Nucleus accumbens (tissue), 56 donors: Measurements from ENCODE around the gene MFAP5.

Source experiments
- DNase-seq, 56 donors: peaks; one replicate each; lab custom pipeline; 2025; lab: John Stamatoyannopoulos, UW

The MFAP5 gene, protein sequence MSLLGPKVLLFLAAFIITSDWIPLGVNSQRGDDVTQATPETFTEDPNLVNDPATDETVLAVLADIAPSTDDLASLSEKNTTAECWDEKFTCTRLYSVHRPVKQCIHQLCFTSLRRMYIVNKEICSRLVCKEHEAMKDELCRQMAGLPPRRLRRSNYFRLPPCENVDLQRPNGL

DNA sequence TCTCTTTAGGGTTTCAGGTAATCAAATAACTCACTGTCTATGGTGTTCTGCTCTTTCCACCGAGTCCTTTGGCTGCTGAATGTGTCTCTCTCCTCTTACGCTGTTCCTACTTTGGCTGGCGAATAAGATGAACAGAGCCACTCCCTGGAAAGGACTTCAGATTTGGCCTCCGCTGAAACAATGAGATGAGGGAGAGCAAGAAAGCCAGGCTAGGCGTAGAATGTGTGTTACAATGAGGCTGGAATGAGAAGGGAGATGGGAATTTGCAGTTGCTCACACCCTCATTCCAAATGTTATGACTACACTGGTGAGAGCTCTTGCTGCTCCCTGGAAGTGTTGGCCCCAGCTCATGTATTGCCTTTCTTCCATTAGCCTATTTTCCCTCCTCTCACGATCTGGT is at the start of gene MFAP5:
Gene MFAP5, minus strand, starts transcription at position 234 of the 400 bp plus-strand sequence. CDS start 722 bp downstream, outside the sequence.
- DNase-seq, result no peak

DNA sequence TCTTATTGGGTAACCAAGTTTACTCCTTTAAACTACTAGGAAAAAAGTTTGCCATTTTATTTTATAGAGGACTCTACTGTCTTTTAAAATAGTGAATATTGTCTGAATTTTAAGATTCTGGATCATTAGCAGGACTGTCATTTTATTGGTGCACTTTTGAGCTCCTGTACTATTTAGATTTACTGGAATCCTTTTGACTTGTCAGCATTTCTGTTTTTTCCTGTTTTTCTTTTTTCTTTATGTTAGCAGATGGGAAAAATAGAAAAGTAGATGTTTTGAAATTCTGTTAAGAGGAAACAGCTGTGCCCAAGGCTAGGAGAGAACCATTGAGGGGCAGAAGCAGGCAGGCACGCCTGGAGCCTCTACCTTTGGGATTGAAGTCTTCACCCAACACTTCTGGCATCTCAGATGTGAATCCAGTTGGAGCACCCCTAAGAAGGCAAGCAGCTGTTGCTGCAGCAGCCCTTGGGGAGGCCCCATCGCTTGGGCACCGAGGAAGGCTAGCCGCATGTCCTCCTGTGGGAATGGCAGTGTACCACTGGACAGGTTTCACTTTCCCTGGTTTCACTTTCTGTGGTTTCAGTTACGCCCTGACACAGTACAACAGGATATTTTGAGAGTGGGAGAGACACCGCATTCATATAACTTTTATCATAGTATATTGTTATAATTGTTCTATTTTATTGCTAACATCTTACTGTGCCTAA is 46.7 kb upstream of the MFAP5 start:
- peak in 1 of 56 donors; percentile 23 for DNase-seq

DNA sequence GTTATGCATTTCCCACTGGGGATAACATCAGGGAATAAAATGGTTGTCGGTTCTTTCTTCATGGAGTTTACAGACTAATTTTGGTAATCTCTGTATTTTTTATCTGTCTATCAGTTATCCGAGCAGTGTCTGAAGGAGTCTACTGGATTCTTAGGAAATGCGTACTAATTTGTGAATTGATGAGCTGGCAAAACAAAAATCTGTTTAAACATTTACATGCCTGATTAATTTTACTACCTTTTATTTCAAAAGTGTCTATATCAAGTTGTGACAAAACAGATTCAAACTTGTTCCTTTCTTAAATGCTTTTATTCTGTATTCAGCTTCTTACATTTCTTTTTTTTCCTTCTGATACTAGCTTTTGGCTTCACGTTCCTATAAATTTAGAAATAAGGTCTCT is 39.5 kb upstream of the MFAP5 start:
- DNase-seq, result no peak

DNA sequence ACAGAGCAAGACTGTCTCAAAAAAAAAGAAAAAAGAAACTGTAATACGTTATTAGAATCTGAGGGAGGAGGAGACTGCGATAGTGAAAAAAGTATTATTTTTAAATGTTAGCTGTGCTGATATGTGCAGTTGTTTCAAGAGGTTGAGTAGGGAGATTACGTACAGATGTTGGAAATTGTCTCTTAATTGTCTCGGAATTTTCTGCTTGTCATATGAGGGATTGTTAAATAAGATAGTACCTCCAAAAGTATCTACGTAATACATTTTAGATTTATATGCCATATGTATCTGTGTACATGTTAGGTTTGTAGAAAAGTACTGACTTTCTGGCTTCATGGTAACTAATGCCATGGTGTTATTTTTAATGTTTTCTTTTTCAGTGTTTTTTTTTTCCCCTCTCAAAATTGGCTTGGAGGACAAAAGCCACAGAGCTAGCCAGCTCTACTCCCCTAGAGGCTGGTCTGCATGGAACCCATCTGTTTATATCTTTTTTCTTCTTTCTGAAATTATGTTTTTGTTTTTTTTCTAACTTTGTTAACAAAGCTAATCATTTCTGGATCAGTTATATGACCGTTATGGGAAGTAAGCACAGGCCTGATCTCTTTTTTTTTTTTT is 38.5 kb upstream of the MFAP5 start:
- no peak for DNase-seq

DNA sequence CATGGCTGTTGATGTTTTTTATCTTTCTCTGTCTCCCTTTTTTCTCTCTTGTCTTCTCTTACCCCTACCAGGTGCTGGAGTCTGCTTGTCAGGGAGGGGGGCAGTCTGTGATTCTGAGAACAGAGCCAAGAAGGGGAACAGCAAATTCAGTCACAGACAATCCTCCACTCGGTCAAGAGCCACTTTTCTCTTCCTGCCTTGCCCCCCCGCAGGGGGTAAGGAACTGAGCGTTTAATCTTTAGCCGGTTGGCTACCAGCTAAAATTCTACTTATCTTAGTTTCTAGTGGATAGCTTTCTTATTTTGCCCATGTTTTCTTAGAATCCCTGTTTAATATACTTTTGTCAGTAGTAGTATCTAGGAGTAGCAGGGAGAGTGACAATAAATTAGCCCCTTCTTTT is 37.1 kb upstream of the MFAP5 start:
- DNase-seq, result peak in 2 of 56 donors; percentile 6

DNA sequence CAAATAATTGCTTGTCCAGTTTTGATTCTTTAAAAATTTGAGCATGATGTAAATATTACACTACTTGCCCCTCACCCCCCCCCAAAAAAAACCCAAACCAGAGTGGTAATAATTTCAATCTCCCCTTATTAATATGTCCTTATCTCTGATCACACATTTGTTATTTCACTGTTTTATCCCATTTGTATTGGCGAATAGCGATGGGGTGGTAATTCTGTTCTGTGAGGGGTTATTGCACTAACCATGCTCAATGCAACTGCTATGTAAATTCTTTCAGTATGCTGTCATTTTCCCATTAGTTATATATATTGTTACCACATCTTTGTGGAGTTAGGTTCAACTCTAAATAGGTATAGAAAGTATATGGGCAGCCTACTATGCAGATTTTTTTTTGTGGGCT is 36.3 kb upstream of the MFAP5 start:
- no peak for DNase-seq

DNA sequence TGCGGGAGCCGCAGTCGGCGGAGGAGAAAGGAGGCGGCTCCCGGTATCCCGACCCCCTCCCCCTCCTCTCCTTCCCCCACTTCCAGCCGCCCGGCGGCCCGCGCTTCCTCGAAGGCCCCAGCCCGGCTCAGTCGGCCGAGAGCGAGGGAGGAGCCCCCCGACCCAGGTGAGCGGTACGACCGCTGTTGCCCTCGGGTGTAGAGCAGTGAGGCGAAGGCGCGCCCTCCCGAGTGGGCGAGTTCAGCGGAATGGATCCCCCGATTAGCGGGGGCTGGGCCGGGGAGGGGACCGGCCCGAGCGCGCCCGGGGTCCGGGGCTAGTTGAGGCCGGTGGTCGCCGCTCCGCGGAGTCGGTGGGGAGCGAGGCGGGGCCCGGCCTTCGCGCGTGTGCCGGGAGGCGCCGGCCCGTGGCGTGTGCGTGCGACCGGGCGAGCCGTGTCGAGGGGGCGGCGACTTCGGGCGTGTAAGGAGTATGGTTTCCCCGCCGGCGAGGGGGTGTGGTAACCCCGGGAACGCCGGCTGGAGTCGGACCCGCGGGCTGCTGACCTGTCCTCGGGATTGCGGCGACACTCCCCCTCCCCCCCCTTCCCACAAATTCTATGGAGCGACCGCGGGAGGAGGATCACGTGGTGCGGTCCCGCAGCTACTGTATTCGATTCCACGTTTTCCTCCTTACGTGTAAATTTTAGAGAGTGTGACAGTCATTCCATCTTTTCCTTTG is 35.7 kb upstream of the MFAP5 start:
- peak in 40 of 56 donors; percentile 10 to 72 (median 40) for DNase-seq

DNA sequence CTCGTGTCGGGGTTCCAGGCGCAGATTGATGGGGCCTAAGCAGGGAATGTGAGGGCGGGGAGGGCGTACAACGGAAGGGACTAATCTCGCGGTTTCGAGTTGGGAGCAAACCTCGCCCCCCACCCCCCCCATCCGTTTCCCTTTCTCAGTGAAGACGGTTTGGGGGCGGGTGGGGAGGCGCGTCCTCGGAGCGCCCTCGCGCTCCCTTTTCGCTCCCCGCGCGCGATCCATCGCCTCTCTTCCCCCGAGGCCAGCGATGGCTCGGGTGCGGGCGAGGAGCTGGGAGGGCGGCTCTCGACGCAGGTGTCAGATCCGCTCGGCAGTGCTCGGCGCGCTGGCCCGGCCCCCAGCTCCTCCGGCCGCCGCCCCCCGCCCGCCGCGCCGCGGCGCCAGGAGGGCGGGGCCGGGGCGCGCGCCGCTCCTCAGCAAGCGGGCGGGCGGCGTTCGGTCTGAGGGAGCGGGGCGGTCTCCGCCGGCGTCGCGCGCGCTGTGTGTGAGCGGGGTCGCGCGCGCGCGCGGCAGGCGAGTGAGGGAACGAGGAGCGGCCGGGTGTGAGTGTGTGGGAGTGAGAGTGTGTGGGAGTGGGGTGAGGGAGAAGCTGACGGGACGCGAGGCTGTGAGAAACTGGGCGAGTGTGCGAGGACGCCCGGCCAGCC is 35.0 kb upstream of the MFAP5 start, which contains the start of gene RIMKLB:
Gene RIMKLB, plus strand, starts transcription at position 516 of the 656 bp plus-strand sequence. CDS start 15,876 bp downstream, outside the sequence.
- peak in 54 of 56 donors; percentile 26 to 87 (median 70) for DNase-seq

DNA sequence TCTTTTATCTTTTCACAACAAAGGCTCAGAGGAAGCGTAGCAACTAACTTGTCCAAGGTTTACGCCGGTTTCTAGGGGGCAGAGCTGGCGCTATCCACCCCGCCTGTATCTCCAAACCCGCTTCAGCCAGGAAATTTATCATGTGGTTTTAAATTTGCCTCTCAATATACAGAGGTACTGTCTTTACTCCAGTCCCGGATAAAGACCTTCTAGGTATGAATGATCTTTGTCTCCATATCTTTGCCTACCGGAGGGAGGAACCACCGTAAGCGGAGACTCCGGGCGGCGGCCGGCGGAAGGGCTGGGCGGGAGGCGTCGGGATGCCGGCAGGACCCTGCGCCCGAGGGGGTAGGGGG is 34.5 kb upstream of the MFAP5 start:
- DNase-seq, result peak in 7 of 56 donors; percentile 32 to 68 (median 46)

DNA sequence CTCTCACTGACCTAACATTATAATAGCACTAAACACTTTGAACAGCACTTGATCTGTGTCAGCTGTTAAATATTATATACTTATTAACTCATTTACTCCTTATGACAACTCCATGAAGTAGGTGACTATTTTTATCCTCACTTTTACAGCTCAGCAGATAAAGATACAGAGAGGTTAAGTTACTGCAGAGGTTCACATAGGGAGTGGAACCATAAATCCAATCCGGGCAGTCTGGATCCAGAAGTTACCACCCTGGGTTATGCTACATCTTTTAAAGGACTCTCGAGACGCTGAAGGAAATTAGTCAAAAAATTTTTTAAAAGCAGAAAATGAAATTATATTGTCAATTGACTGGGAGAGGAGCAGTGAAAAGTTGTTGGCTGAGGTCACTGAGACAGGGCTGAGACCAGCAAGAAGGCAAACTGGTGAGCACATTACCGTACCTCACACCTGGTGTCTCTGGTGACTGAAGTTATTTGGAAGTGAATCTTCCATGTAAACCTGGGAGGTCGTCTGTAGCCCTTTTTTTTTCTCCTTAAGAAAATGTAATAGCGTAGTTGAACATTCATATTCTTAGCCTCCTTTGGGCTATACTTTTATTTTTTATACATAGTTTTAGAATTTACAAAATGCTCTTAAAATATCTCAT is 33.9 kb upstream of the MFAP5 start:
- DNase-seq, result no peak

DNA sequence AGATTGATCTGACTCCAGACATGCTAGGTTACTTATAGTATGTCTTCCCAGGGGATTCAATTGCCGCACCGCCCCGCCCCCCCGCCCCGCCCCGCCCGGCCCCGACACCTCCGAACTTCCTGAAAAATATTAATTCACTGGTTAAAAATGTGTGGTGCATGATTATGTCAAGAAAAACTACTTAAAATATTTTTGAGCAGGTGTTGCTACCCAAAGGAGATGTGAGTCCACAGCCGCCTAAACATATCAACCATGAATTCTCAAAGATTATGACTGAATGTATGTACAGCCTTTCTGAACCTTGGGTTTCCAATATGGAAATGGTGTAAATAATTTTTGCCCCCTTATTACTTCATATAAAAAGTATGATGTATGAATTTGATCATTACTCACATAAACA is 32.5 kb upstream of the MFAP5 start:
- DNase-seq, result no peak

DNA sequence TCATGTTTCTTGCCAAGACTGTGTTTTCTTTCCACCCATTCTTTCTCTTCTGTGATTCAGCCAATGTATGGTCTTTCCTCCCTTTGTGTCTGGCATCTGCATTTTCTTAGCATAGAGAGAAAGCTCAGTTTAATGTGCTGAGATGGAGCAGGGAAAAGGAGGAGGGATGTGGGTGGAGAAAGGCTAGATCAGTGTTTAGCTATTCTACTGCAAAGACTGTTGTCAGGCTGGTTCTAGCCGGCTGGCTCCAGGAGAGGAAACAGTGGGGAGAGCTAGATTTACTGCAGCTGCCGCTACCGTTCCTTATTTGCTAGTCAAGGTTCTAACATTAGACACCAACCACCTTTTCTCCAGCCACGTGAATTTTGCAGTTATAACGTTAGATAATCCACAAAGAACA is 29.9 kb upstream of the MFAP5 start:
- DNase-seq, result peak in 44 of 56 donors; percentile 5 to 84 (median 52)

DNA sequence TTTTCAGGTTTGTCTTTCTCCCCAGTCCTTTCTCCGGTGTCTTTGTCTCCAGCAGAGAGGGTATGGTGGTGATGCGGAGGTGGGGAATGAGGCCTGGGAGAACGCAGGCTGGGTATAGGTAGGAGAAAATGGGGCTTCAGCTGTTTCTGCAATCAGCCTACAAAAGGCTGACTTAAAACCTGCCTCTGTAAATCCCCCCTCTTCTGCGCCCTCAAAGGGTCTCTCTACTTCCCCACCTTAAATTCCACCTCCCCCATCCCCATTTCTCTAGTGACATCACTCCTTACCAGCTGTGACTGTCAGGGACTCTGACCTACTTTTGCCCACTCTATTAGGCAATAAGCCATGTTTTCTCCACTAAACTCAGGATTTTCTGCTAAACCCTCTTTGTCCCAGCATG is 27.1 kb upstream of the MFAP5 start:
- no peak for DNase-seq

DNA sequence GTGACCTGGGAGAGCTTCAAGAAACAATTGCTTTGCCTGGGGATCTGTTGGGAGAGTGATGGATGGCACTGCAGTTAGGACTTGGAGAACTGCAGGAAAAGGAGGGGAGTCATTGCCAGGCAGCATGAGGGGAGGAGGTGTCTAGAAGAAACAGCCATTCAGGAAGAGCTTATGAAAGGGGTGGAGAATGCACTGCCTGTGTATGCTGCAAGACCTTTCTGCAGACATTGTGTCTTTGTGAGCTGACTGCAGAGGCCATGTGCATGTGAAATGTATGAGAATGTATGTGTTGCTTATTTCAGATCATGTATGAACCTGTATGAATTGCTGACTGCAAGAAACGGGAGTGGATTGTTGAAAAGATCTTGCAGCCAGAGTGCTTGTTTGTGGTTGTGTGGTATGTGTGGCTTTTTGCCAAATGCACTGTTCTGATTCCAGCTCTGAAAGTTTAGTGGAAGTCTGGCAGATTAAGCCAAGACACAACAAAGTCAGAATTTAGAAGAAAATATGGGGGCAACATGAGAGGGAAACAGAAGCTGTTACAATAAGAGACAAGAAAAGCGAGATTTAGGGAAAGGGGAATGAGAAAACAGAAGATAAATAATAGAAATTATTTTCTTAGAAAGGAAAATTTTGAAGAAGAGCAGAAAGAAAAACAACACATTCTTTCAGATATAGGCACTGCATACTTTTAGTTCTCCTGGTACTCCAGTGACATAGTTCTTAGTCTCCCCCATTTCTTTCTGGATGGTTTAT is 25.4 kb upstream of the MFAP5 start:
- DNase-seq, result peak in 40 of 56 donors; percentile 9 to 79 (median 39)

DNA sequence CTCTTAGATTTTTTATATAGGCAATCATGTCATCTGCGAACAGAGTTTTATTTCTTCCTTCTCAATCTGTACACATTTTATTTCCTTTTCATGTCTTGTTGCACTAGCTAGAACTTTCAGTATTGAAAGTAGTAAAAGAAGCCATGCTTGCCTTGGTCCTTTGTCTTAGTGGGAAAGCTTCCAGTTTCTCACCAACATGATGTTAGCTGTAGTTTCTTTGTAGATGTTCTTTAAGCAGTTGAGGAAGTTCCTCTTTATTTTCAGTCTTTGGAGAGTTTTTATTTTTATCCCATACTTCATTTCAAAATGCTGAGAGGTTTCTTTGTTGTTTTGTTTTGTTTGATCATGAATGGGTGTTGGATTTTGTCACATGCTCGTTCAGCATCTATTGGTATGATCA is 22.4 kb upstream of the MFAP5 start:
- no peak for DNase-seq

DNA sequence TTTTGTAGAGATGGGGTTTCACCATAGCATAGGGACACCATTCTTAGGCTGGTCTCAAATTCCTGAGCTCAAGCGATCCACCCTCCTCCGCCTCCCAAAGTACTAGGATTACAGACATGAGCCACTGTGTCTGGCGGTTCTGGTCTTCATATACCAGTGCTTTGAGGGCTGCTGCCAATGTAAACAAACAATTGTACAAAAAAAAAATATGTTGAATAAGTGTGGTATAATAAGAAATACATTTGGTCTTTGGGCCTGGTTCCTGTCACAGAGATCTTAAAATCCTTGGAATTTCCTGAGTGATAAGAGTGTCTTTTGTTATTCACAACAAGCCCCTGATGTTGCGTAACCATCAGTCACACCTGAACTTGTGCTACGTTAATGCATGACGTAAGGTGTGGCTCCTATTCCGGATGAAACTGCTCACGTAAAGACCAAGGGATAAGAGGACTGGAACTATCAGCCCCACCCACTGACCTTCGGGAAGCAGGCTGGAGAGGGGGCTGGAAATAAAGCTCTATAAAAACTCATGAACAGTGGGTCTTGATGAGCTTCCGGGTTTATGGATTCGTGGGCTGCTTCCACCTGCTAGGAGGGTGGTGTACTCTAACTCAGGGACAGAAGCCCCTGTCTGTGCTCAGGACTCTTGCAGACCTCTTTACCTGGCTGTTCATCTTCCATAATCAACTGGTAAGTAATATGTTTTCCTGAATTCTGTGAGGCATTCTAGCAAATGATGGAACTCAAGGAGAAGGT is 18.7 kb upstream of the MFAP5 start:
- no peak for DNase-seq

DNA sequence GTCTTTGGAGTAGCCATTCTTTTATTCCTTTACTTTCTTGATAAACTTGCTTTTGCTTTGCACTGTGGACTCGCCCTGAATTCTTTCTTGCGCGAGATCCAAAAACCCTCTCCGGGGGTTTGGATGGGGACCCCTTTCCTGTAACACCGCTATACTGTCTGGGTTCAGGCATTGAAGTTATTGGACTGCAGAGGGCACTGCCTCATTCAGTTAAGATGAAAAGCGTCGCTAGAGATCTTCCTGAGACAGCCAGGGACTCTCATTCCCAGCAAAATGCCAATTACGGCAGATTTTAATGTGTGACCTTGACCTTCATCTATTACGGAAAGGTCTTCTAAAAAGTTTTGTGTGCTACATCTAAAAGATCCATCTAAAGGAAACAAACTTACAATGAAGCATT is 17.9 kb upstream of the MFAP5 start:
- no peak for DNase-seq

DNA sequence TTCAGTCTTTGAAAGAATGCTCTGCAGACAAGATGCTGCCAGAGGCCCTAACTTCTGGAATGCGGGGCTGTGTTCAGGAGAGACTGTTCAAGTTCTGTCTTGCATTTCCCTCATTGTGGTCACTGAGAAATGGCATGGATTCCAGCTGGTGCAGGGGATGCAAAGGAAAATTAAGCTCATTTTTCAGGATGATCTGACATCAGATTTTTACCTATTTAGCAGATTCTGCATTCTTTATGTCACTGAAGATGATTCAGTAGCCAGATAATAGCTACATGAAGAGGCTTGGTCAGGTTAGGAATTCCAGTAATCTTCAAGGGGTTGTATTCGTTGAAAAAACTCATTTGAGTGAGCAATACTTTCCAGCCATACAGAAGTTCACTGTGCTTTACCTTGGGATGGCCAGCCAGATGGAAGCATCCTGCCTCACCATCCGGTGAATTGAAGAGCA is 16.1 kb upstream of the MFAP5 start:
- no peak for DNase-seq

DNA sequence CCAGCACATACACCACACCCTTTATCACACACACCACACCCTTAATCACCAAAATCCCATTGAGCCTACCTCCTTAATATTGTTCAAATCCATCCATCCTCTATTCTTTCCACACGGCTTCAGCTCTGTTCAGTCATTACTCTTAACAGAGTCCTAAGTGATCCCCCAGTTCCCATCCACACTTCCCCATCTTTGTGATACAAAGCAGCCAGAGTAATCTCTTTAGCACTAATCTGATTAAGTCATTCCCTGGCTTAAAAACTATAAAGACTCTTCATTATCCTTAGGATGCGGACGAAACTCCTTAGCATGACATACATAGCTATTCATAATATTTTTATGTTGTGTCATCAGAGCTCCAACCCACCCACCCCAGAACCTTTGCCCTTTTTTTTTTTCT is 14.7 kb upstream of the MFAP5 start:
- DNase-seq, result no peak
